ENCODE data around the gene PRKAR1B. TPM values are rescaled to one million over a fixed set of nuclear protein-coding genes. Genes with fewer than 3 reads are reported as not detected.

PRKAR1B gene
- total and polyA plus RNA-seq, 10 of the 15 experiments (the other 5 are each of a cell fraction or from before 2014, with no cell fraction given): 1.4 to 45.6 (median 19.3) TPM

- intact Hi-C loops (cut with micrococcal nuclease; ENCODE audit: unreplicated experiment): no loop called here
- DNase-seq (ENCODE audit: low read depth, low spot score) (no peak), FAIRE-seq (no peak), ATAC-seq (no peak)
- H3K27me3 ChIP-seq (replicated peaks in 1 of 2; ENCODE audit: control insufficient read depth in 2 of 2, insufficient read depth in 2 of 2, low read length in 1 of 2): no peaks in the 10 kb centered on the region
- H3K9me3 ChIP-seq (replicated peaks; ENCODE audit: control insufficient read depth, insufficient read depth, low read length): no peaks in the 10 kb centered on the region; the same call in 2 of the 3 replicates
- ChIA-PET RAD21 (ENCODE audit: unreplicated experiment) (no interaction called here), SMC1A (ENCODE audit: uncharacterized antibody, unreplicated experiment) (no interaction called here), POLR2A (interaction anchor here (0.5 kb wide), 1 partner anchor 23 kb away, joined by 5 read pairs; no protein-coding TSS in a partner anchor), CTCF (no interaction called here)
- H4K20me1 ChIP-seq (ENCODE audit: control insufficient read depth, insufficient read depth): no peaks in the 10 kb centered on the region
- H2AFZ ChIP-seq (ENCODE audit: control insufficient read depth, low read depth, low read length): no peak overlapping the region
- no TSS peak for BruUV-seq (replicated peaks)
- H3K27ac ChIP-seq (ENCODE audit: control insufficient read depth, insufficient read depth): no peak overlapping the region
- peaks cover 27% of the 10 kb centered on the region for H3K4me1 ChIP-seq (ENCODE audit: control insufficient read depth, insufficient read depth, low read length)
- H3K79me2 ChIP-seq (ENCODE audit: control insufficient read depth, insufficient read depth, low read length): no peaks in the 10 kb centered on the region
- H3K36me3 ChIP-seq (ENCODE audit: control insufficient read depth in 2 of 2, insufficient read depth in 2 of 2, low read length in 1 of 2): peaks cover 4 to 9% of the 10 kb centered on the region in 2 experiments; a peak in 3 of 4 replicates
- no peak overlapping the region for H3K9ac ChIP-seq (ENCODE audit: control insufficient read depth, insufficient read depth, low read length)
- no peak overlapping the region for H3K4me3 ChIP-seq
- in situ Hi-C loops (cut with MboI): no loop called here
- H3K4me2 ChIP-seq (ENCODE audit: control insufficient read depth, insufficient read depth): no peak overlapping the region
- 95% methylated on average over 42 of the region's 42 CpGs for WGBS (ENCODE audit: insufficient coverage, insufficient replicate concordance, low lambda C conversion rate, missing lambda C conversion rate)
- TF ChIP-seq, protein P1, sequence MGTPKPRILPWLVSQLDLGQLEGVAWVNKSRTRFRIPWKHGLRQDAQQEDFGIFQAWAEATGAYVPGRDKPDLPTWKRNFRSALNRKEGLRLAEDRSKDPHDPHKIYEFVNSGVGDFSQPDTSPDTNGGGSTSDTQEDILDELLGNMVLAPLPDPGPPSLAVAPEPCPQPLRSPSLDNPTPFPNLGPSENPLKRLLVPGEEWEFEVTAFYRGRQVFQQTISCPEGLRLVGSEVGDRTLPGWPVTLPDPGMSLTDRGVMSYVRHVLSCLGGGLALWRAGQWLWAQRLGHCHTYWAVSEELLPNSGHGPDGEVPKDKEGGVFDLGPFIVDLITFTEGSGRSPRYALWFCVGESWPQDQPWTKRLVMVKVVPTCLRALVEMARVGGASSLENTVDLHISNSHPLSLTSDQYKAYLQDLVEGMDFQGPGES (IDR thresholded peaks at IDR 0.05): no peak
- TF ChIP-seq SMC3 (IDR thresholded peaks at IDR 0.05; ENCODE audit: borderline replicate concordance, low read length) (no peak), USF1 (IDR thresholded peaks at IDR 0.05; ENCODE audit: borderline replicate concordance, extremely low read length, insufficient read depth, low read depth, low read length) (no peak), ZNF24 (IDR thresholded peaks at IDR 0.05) (no peak), NFIC (IDR thresholded peaks at IDR 0.05; ENCODE audit: low read depth, low read length) (no peak), SIX5 (IDR thresholded peaks at IDR 0.05; ENCODE audit: low read depth, low read length, severe bottlenecking) (no peak), MTA3 (IDR thresholded peaks at IDR 0.05; ENCODE audit: borderline replicate concordance, low read length) (no peak), ZNF217 (IDR thresholded peaks at IDR 0.05) (no peak), FOXK2 (IDR thresholded peaks at IDR 0.05) (no peak), SMARCA5 (IDR thresholded peaks at IDR 0.05) (no peak), SUZ12 (IDR thresholded peaks at IDR 0.05; ENCODE audit: unreplicated experiment) (no peak), ZNF687 (IDR thresholded peaks at IDR 0.05) (no peak), SUPT20H (IDR thresholded peaks at IDR 0.05; ENCODE audit: borderline replicate concordance, control insufficient read depth, low read depth, low read length) (no peak), BMI1 (IDR thresholded peaks at IDR 0.05; ENCODE audit: borderline replicate concordance) (no peak), EGR1 (IDR thresholded peaks at IDR 0.05; ENCODE audit: borderline replicate concordance in 1 of 2, low read depth in 2 of 2, low read length in 2 of 2) (no peak), ZBED1 (IDR thresholded peaks at IDR 0.05; ENCODE audit: borderline replicate concordance) (no peak)
- TF ChIP-seq, protein P2, sequence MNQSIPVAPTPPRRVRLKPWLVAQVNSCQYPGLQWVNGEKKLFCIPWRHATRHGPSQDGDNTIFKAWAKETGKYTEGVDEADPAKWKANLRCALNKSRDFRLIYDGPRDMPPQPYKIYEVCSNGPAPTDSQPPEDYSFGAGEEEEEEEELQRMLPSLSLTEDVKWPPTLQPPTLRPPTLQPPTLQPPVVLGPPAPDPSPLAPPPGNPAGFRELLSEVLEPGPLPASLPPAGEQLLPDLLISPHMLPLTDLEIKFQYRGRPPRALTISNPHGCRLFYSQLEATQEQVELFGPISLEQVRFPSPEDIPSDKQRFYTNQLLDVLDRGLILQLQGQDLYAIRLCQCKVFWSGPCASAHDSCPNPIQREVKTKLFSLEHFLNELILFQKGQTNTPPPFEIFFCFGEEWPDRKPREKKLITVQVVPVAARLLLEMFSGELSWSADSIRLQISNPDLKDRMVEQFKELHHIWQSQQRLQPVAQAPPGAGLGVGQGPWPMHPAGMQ (IDR thresholded peaks at IDR 0.05; ENCODE audit: borderline replicate concordance): no peak
Measured at GRCh38 chr7:591856-592628, 135.0 kb downstream of the PRKAR1B start.

All from GM12878 (cell line).